LNCaP clone FGC (cell line): ENCODE results near the gene ERGIC1.

Source experiments
- DNase-seq: peaks from one replicate; pipeline ENCODE4 v3.0.0-alpha.2; 2011; ENCODE audit warnings: low read depth
- H3K4me3 ChIP-seq: 2 replicates; pipeline ENCODE4 v1.5.1; 2011; ENCODE audit warnings: mild to moderate bottlenecking, low read depth, low read length, control low read depth
- CTCF ChIP-seq: IDR thresholded peaks from 2 replicates; pipeline ENCODE4 v1.5.1; 2012; ENCODE audit warnings: mild to moderate bottlenecking; ENCODE audit not compliant: control insufficient read depth, insufficient read depth; ENCODE audit errors: extremely low read depth

The ERGIC1 gene

GRCh38 chr5:172918421-172919371 lies 84.6 kb downstream of the ERGIC1 start:
- no peak overlapping the region for H3K4me3 ChIP-seq
- no peak for DNase-seq

DNA sequence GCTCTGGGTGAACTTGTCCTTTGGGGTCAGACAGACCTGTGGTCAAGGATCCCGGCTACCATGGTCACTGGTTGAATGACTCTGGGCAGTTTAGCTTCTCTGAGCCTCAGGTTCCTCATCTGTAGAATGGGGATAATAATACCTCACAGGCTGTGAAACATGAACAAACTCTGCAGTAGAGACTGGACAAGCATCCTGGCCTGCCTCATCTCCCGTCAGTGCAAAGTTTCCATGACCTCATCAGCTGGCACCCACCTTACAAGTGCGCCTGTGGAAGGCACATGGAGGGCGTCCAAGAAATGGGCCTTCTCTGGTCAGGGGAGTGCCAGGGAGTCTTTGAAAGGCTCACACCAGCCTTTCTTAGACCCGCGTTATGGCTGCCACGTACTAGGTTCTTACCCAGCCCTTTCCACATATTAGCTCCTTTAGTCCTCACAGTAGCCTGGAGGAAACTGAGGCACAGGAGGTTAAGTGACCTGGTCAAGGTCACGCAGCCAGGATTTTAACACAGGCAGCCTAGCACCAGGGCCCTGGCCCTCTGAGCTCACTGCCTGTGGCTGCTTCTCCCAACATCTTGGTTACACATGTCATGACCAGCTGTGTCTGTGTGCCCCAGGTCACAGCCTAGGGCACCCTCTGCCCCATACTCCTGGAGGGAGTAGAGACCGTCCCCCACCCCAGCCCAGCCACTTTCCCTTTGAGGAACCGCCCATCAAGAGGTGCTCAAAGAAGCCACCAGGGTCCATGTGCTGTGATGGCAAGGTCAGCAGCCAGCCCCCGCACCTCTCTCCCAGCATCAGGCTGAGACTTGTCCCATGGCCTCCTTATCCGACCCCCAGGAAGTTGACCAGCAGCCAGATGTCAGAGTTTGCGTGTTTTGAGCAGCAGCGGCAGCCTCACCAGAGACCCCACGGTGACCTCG lies 85.7 kb downstream of the ERGIC1 start:
- DNase-seq = no peak
- TF ChIP-seq CTCF = no peak

More at GRCh38 chr5:172918421-172919371, 84.6 kb downstream of the ERGIC1 start:
- no peak for TF ChIP-seq CTCF

GRCh38 chr5:172920447-172920849 lies 86.4 kb downstream of the ERGIC1 start:
- TF ChIP-seq CTCF = no peak
- no peak for DNase-seq
- no peak overlapping the region for H3K4me3 ChIP-seq

More for the DNA sequence above, 85.7 kb downstream of the ERGIC1 start:
- no peak overlapping the region for H3K4me3 ChIP-seq

DNA sequence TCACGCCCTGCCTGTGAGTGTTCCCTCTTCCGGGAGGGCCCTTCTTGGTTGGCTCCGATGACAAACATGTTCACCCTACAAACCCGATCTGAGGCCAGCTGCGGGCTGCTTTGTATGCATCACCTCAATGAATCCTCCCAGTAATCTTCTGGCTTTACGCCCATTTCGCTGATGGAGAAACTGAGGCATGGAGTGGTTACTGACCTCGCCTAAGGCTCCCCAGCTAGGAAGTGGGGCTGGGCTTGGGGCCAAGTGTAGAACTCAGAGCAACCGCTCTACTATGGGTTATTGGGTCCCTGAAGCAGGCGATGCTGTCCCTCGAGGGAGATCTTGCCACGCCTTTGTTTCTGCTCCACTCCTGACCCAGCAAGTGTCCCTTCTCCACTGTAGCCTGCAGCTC lies 86.9 kb downstream of the ERGIC1 start:
- TF ChIP-seq CTCF = no peak
- no peak overlapping the region for H3K4me3 ChIP-seq
- no peak for DNase-seq

- DNase-seq = no peak
- H3K4me3 ChIP-seq = no peak overlapping the region
- no peak for TF ChIP-seq CTCF
These were observed 87.9 kb downstream of the ERGIC1 start for GRCh38 chr5:172921906-172922305.

DNA sequence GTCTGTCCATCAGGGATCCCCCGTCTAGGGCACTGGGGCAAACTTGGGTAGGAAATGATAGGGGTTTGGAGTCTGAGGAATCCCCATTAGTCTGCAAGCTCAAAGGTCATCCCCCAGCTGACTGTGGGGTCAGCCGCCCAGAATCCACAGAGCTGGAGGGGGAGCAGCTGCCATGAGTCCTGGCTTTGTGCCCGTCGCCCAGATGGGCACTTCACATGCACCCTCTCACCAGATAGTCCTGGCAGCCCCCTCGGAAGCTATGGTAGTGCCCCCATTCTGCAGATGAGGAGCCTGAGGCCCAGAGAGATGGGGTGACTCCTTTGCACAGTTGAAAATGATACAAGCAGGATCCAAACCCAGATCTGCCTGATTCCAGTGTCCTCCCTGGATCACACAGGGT lies 89.5 kb downstream of the ERGIC1 start:
- DNase-seq = no peak
- no peak overlapping the region for H3K4me3 ChIP-seq
- no peak for TF ChIP-seq CTCF
